Measurements from ENCODE around the gene MYO7B. TPM values are rescaled to one million over a fixed set of nuclear protein-coding genes. Genes with fewer than 3 reads are reported as not detected.

Gene MYO7B
- total and polyA plus RNA-seq, 9 of the 15 experiments (the other 6 are each of a cell fraction or from before 2014, with no cell fraction given) = 0.08 TPM; not detected in 8

- Histone ChIP-seq H4K20me1 (replicated peaks; ENCODE audit: control insufficient read depth, insufficient read depth, low read length) (peaks cover 6% of the 10 kb centered on the region; the same call in 1 of the 2 replicates), H3K9ac (ENCODE audit: insufficient read depth in 1 of 2, low read depth in 2 of 2, low read length in 2 of 2) (peak overlapping the region in 1 of 2 experiments; percentile 40; a peak in 1 of 4 replicates), H3K9me1 (ENCODE audit: control insufficient read depth, insufficient read depth, low read length) (no peaks in the 10 kb centered on the region), H3K4me2 (ENCODE audit: insufficient read depth, low read length) (no peak overlapping the region), H3K79me2 (ENCODE audit: control insufficient read depth, insufficient read depth, low read length) (no peaks in the 10 kb centered on the region), H3K4me3 (no peak overlapping the region), H2AFZ (ENCODE audit: low read depth, low read length) (no peak overlapping the region), H3K27ac (ENCODE audit: extremely low read depth, low read depth, low read length) (no peak overlapping the region), H3K36me3 (ENCODE audit: control insufficient read depth, insufficient read depth, low read length) (no peaks in the 10 kb centered on the region), H3K4me1 (replicated peaks in 1 of 2; ENCODE audit: control insufficient read depth in 2 of 2, insufficient read depth in 2 of 2, low read length in 2 of 2) (0 out of 5 replicates have a peak, but pooled peaks cover 0 to 3% of the 10 kb centered on the region in 2 experiments), H3K9me3 (replicated peaks; ENCODE audit: control insufficient read depth, insufficient read depth, low read depth, low read length) (no peaks in the 10 kb centered on the region), H3K27me3 (ENCODE audit: control insufficient read depth in 2 of 2, insufficient read depth in 2 of 2, low read length in 2 of 2) (peaks cover 43 to 88% of the 10 kb centered on the region in 2 experiments)
- no TSS peak for BruUV-seq (replicated peaks)
- no peak for TF ChIP-seq DDX20 (tag; IDR thresholded peaks at IDR 0.05; ENCODE audit: low read depth)
- TF ChIP-seq ZNF436 (CRISPR knock-in tag; IDR thresholded peaks at IDR 0.05) = no peak
- no peak for TF ChIP-seq ZNF274 (IDR thresholded peaks at IDR 0.05; ENCODE audit: borderline replicate concordance, low read depth, low read length)
- TF ChIP-seq ATF4 (CRISPR knock-in tag; IDR thresholded peaks at IDR 0.05) = no peak
- TF ChIP-seq CTCFL (IDR thresholded peaks at IDR 0.05; ENCODE audit: borderline replicate concordance, insufficient read depth, low read depth, low read length, poor library complexity, severe bottlenecking) = no peak
- TF ChIP-seq PTTG1 (tag; IDR thresholded peaks at IDR 0.05; ENCODE audit: low read depth) = no peak
- ATAC-seq (no peak), DNase-seq (ENCODE audit: extremely low read depth in 1 of 4, low spot score in 3 of 4) (no peak), FAIRE-seq (no peak)
- 10% methylated on average over 12 of the region's 12 CpGs for WGBS (ENCODE audit: insufficient coverage, low coverage, missing lambda C conversion rate)
- in situ Hi-C loops (cut with MboI) (no loop called here), intact Hi-C loops (cut with micrococcal nuclease) (no loop called here)
- ChIA-PET CTCF (ENCODE audit: low intra/inter-chr PET ratio) (no interaction called here), POLR2A (interaction anchor here (0.6 to 0.9 kb wide), 3 partner anchors 11 to 49 kb away, joined by 3 to 4 read pairs (median 3); no protein-coding TSS in a partner anchor)
Measured at GRCh38 chr2:127565261-127566138, 30.0 kb downstream of the MYO7B start.

Measured in K562 (cell line).